Myocyte (in vitro differentiated cells): ENCODE data around the gene DUSP15. TPM values are rescaled to one million over a fixed set of nuclear protein-coding genes. Genes with fewer than 3 reads are reported as not detected.
"Not testable (repeated sequence)": the region's sequence is repeated elsewhere in the genome, so short reads cannot be mapped to it uniquely, and the experiment has no call there.

Source experiments
- DNase-seq: peaks from one replicate; pipeline ENCODE4 v3.0.0-alpha.2; 2012; ENCODE audit warnings: low read depth
- total RNA-seq: library from RNA; depleted of rRNA; stranded (reverse); fragments of >200 nt; gene quantifications from 2 replicates; pipeline ENCODE4 v1.2.3, GENCODE V29; 2014

The DUSP15 gene
- total RNA-seq, 1 donor from 2014 or later, result 0.64 TPM

GRCh38 chr20:31840906-31841816 is 29.2 kb downstream of the DUSP15 start:
- DNase-seq, result no peak

DNA sequence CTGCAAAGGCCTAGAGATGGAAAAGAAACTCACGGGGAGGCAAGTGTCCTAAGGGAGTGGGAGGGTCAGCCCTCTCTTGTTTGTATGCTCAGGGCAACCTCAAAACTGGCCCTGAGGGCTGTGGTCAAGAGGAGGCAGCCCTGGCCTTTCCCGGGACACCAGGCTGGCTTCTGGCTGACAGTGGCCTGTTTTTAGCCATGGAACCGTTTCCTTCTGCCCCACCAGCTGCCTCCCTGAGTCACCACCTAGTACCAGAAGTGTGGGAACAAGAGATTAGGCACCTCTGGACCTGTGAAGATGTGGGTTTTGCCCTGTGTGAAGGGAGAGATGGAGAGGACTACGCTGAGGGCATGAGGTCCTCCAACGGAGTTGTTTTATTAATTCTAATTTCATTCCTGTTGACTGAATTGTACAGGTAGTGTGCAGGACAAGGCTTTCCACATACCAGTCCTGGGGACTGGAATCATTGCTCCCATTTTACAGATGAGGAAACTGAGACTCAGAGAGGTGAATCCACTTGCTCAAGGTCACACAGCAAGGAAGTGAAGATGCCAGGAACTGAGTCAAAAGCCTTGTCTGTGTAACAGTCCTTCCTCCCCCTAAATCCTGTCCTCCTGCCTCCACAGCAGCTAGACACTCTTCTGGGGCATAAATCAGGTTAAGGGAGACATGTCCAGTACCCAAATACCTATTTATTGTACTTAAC is 30.4 kb downstream of the DUSP15 start:
- DNase-seq, result peak; percentile 96

DNA sequence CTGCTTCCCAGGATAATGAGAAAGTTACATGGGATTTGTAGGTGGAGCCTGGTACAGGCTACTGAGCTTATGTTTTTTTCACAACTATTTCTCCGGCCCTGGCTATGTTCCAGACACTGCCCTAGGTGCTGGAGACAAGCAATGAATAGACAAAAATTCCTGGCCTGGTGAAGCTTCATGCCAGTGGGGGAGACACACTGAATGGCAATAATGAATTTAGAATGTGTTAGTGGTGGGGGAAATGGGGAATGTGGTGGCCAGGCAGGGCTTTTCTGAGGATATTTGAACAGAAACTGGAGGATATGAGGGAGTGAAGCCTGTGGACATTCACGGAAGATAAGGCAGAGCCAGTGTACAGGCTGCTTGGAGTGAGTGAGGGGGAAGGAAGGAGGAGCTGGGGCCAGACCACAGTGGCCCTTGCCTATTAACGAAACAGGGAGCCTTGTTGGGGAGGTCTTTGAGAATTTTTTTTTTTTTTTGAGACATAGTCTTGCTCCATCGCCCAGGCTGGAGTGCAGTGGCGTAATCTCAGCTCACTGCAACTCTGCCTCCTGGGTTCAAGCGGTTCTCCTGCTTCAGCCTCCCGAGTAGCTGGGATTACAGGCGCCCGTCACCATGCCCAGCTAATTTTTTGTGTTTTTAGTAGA is 31.6 kb downstream of the DUSP15 start:
- DNase-seq, result no peak

DNA sequence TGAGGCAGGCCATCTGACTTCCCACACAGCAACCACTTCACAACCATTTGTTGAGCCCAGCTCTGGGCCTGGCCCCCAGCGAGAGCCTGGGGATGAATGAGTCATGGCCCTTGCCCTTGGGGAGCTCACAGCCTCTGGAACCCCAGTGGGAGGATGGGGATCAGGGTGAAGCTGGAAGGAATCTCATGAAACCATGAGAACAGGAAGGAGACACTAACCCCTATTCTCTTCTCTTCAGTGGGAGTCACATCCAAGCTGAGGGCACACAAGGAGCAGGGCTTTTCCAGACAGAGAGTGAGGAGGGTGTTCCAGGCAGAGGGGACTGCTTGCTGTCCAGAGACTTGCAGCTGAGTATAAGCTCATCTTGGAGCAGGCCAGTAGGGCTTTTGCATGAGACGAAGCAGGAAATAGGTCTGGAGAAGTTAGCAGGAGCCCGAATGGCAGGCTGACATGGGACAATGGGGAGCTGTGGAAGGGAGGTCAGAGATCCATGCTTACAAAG is 32.4 kb downstream of the DUSP15 start:
- DNase-seq, result peak; percentile 45

DNA sequence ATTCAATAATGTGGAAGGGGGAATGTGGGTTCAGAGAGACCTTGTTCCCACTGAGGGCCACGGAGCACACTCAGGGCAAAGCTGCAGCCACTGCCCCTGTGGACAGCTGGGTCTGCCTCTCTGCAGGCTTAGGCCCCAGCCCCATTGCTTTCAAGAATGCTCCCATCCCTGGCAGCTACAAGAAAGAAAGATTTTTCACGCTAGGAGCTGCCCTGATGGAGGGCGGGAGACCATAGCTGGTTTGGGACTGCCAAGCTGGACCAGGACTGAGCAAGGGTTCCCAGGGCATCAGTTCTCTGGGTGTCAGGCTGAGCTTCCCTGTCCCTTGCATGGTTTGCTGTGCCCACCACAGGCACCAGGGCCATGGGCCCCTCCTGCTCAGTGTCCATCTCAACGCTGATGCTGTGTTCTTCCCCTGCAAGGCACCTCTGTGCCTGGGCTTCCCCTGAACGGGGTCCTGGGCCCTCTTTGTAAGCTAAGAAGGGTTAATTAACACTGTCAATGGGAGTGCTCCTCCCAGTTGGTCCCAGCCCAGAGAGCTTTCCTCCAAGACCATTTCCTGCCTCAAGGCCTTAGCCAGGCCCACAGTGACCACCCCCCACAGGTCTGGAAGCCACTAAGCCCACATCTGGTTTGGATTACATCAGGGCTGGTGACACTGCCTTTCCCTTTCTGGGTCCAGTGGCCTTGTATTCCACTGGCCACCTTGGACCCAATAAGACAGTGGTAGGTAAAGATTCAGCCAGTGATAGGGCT is 33.3 kb downstream of the DUSP15 start:
- DNase-seq, result no peak

- peak; percentile 96 for DNase-seq
Observed at GRCh38 chr20:31835977-31836852, 34.1 kb downstream of the DUSP15 start.

DNA sequence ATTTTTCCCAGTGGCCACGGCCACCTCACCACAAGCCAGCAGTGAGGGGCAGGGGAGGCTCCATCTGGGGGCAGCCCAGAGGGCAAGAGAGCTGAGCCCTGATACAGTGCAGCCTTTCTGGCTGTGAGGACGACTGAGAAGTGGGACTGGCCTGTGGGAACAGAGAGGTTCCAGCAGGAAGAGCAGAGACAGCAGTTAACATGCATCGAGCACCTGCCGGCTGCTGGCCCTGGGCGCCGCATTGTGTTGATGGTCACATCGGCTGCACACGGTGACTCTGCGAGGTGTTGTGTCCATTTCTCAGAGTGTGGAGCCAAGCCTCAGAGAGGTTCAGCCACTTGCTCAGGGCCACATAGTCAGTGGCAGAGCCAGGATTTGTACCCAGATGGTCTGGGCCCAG is 34.8 kb downstream of the DUSP15 start:
- no peak for DNase-seq

DNA sequence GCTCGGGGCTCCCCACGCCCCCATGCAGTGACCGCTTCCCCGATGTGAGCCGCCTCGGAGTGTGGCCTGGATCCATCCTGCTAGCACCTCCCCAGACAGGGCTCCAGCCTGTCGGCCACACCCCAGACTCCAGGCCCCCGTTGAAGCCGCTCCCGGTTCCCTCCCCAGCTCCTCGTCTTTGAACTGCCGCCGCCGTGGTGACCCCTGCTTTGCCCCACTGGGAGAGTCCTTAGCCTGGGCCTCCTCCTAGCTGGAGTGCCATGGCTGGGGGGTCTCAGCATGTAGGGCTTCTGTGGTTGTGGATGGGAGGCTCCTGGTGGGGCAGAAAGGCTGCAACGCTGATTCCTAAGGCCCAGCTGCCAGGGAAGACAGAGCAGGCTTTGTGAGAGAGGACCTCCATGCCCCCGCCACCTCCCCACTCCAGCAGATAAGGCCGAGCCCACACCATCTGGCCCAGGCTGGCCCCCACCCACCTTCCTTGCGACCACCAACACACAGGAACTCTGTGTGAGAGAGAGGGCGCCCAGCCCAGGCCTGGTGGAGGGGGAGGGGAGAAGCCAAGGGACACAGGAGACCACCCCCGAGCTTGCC is 36.3 kb downstream of the DUSP15 start:
- DNase-seq, result no peak

DNA sequence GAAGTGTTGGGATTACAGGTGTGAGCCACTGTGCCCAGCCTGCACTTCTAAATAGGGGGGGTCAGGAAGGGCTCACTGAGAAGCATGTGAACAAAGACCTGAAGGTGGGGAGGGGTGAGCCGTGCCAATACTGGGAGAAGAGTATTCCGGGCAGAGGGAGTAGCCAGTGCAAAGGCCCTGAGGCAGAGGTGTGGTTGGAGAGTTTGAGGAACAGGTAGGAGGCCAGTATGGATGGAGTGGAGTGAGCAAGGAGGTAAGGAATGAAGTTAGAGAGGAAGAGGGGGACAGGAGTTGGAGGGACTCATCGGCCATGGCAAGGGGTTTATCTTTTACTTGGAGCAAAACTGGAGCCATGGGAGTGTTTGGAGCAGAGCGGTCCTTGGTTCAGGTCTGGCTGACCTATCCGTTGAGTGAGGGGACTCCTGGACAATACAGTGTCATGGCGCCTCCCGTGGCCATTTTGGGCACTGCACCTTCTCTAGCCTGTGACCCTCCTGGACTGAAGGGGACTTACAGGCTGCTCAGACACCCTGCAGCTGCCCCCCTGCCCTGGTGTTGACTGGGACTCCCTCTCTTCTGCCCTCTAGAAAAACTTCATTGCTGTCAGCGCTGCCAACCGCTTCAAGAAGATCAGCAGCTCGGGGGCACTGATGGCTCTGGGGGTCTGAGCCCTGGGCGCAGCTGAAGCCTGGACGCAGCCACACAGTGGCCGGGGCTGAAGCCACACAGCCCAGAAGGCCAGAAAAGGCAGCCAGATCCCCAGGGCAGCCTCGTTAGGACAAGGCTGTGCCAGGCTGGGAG is 37.0 kb downstream of the DUSP15 start:
- DNase-seq, result peak; percentile 54

- no peak for DNase-seq
Observed at GRCh38 chr20:31831771-31832306, 38.5 kb downstream of the DUSP15 start.

GRCh38 chr20:31831211-31831610 is 39.1 kb downstream of the DUSP15 start:
- no peak for DNase-seq

- no peak for DNase-seq
Observed at GRCh38 chr20:31830406-31830981, 39.8 kb downstream of the DUSP15 start.

- no peak for DNase-seq
Observed at GRCh38 chr20:31829731-31830130, 40.6 kb downstream of the DUSP15 start.

- not testable (repeated sequence) for DNase-seq
Observed at GRCh38 chr20:31828016-31828415, 42.3 kb downstream of the DUSP15 start.

GRCh38 chr20:31827059-31827458 is 43.3 kb downstream of the DUSP15 start:
- no peak for DNase-seq

GRCh38 chr20:31826074-31826473 is 44.3 kb downstream of the DUSP15 start:
- no peak for DNase-seq

DNA sequence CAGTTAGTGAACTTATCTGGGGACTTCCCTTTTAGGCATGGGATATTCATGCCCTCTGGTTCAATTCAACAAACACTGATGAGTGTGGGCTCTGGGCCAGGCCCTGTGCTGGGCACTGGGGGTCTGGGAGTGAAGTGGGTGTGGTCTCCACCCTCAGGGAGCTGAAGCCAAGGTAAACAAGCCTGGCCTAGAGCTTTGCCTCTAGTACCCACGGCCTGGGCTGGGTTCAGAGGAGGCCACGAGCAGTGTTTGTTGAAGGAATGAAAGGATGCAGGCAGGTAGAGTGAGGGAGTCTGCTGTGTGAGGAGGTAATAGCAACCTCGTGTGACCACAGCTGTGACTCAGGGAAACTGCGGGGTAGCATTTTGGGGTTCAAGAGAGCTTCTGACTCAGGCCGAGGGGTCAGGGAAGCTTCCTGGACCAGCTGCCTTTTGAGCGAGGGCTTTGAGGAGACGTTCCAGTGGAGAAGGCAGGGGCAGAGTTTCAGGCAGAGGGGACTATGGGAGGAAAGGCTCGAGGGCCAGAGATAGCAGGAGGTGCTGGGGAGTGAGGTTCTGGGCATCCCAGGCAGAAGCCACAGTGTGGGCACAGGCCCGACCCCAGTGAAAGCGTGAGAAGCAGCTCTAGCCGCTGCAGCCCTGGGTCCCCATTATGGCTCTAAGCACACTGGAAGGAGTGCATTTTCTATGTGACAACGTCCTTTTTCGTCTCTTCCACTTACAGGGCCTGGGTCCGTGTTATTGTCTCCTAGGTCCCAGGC is 45.6 kb downstream of the DUSP15 start:
- DNase-seq, result no peak
